GM18519 (cell line): ENCODE data around the gene CAMTA2.

Source experiments
- ATAC-seq: cut with Tn5 transposase; IDR thresholded peaks from one replicate; pipeline ENCODE4 v1.9.1; 2021; ENCODE audit warnings: mild to moderate bottlenecking, moderate library complexity; ENCODE audit not compliant: unreplicated experiment, low FRiP score

The CAMTA2 gene

GRCh38 chr17:4971826-4972225, 15.6 kb downstream of the CAMTA2 start:
- ATAC-seq, result no peak

- no peak for ATAC-seq
Measured at GRCh38 chr17:4970273-4970672, 17.2 kb downstream of the CAMTA2 start.

GRCh38 chr17:4969551-4970173, 17.8 kb downstream of the CAMTA2 start:
- no peak for ATAC-seq

- no peak for ATAC-seq
Measured at GRCh38 chr17:4969047-4969550, 18.4 kb downstream of the CAMTA2 start.

- no peak for ATAC-seq
Measured at GRCh38 chr17:4968486-4969046, 18.9 kb downstream of the CAMTA2 start.

- peak; percentile 42 for ATAC-seq
Measured at GRCh38 chr17:4967539-4968485, 19.7 kb downstream of the CAMTA2 start, which contains the start of gene SPAG7. Gene SPAG7, minus strand, starts transcription at chr17:4967817. Its CDS starts 13 bp downstream, at chr17:4967804.

- ATAC-seq, result peak; percentile 63
Measured at GRCh38 chr17:4966844-4967538, 20.5 kb downstream of the CAMTA2 start.

- no peak for ATAC-seq
Measured at GRCh38 chr17:4965311-4965986, 22.0 kb downstream of the CAMTA2 start.

GRCh38 chr17:4960279-4960922, 27.1 kb downstream of the CAMTA2 start:
- no peak for ATAC-seq

- no peak for ATAC-seq
Measured at GRCh38 chr17:4959261-4959965, 28.1 kb downstream of the CAMTA2 start.

GRCh38 chr17:4958102-4958501, 29.4 kb downstream of the CAMTA2 start:
- no peak for ATAC-seq

GRCh38 chr17:4956493-4957061, 30.9 kb downstream of the CAMTA2 start:
- ATAC-seq, result no peak

- ATAC-seq, result no peak
Measured at GRCh38 chr17:4955091-4955490, 32.4 kb downstream of the CAMTA2 start.

GRCh38 chr17:4953451-4953961, 34.0 kb downstream of the CAMTA2 start:
- no peak for ATAC-seq

- no peak for ATAC-seq
Measured at GRCh38 chr17:4951486-4951885, 36.0 kb downstream of the CAMTA2 start.

GRCh38 chr17:4950746-4951204, 36.7 kb downstream of the CAMTA2 start, which contains the start of gene ENO3:
Gene ENO3, plus strand, starts transcription at chr17:4951119. Its CDS starts 711 bp downstream, at chr17:4951830.
- no peak for ATAC-seq

- no peak for ATAC-seq
Measured at GRCh38 chr17:4950075-4950745, 37.3 kb downstream of the CAMTA2 start.
